GM18498 (cell line): ENCODE results near the gene MGLL.

Experiments used
- ATAC-seq: cut with Tn5 transposase; IDR thresholded peaks from one replicate; pipeline ENCODE4 v1.9.1; 2021; ENCODE audit warnings: mild to moderate bottlenecking, moderate library complexity; ENCODE audit not compliant: unreplicated experiment

Gene MGLL

DNA sequence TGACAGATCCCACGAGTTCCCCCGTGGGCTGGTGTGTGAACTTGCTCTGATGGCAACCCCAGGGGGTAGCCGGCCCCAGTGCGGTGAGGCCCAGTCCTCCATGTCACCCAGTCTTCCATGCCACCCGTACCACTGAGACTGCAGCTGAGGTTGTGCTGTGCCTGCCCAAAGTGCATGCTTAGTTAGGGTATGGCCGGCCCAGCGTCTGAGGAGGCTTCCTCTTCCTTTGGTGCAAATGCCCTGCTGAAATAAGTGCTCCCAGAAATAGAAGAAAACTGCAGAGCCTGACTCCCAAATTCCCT lies 31.5 kb downstream of the MGLL start:
- peak; percentile 23 for ATAC-seq

DNA sequence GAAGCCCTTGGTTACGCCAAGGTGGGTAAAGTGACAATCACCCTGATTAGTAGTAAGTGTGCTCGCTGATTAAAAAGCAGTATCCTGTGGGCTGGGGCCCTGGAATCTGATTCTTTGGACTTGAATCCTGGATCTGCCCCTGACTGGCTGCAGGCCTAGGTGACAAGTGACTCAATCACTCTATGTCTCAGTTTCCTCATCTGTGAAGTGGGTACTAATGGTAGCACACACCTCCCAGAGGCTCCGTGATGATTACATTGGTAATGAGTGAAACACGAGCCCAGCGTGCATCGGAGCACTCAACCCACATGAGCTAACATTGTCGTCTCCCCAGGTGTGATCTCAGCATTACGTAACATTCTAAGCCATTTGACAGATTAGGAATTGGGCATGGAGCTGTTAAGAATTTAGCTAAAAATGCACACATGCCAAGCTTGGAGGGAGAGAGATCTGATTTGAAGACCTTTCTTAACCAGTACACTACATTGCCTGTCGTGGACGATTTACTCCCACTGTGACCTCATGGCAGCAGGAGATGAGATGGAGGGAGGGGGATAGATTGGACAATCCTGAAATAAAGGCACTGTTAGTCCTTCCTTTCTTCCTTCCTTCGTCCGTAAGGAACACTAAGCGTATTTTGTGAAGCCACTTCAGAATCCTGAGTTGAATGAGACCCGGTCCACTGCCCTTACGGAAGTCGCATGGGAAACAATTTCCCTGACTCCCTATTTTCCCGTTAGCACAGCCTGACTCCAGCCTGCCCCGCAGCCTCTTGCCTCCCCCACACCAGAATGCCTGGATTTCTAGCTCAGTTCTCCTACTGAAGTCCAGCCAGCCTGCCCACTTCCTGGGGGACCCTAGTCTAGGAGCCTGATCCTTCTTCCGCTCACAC lies 32.1 kb downstream of the MGLL start:
- no peak for ATAC-seq

DNA sequence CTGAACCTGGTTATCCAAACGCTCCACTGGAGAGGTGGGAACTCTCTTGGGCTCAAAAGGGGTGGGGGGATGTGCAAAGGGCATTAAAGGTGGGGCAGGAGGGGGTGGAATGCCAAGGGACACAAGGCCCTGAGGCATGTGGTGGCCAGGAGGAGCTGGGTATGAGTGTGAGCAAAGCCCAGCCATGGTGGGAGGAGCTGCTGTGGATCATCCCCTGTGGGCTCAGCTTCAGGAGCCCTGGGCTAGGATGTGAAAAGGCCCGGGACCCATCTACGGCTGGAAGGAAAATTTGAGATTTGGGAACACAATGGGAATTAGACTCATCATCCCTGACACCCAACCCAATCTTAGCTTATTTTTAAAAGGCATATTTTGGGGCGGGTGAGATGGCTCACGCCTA lies 33.3 kb downstream of the MGLL start:
- ATAC-seq = no peak

DNA sequence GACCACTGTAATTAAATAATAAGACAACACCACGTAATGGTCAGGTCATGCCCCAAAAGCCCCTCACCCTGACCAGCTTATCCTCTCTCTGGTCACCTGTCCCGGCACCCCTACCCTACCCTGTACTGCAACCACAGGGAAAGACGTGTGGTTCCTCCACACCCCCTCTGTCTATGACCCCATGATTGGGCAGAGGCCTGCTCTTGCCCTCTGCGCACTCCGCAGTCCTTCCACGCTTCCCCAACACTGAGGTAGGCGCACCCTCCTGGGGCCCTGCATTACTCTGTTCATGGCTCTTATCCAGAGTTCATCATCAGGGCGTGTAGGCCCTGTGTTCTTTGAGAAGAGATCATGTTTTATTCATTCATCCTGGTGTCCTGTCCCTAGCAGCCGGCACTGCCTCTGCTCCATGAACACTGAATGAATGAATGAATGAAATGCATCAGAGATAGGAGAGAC lies 33.8 kb downstream of the MGLL start:
- no peak for ATAC-seq

DNA sequence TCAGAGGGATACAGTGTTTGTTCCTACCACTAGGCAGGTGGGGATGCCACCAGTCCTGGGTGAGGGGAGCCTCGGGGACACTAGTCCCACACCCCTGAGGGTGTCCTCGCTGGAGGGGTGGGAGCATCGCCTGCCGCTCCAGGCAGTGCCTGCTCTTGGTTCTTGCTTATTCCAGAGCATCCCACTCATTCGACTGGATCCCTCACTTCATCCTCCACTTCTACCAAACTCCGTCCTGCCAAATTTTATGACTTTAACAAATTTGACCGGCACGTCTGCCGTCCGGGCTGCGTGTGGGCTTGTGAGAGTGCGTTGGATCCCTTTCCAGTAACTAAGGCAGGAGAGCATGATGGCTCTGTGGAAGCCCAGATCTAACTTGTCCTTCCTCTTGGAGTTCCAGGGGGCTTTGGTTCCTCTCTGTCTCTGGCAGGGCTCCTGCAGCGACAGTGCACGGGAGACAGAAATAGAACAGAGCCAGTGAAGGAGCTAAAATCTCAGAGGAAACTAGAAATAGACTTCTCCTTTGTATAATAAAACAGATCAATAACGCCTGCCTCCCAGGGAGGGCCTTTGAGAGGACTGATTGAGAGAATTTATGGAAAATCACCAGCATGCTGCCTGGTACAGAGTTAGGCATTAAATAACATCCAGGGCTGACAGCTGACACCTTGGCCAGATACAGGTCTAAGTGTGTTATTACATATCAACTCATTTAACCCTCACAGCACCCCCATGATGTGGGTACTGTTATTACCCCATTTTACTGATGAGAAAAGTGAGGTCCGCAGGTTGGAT lies 34.5 kb downstream of the MGLL start:
- ATAC-seq = no peak

DNA sequence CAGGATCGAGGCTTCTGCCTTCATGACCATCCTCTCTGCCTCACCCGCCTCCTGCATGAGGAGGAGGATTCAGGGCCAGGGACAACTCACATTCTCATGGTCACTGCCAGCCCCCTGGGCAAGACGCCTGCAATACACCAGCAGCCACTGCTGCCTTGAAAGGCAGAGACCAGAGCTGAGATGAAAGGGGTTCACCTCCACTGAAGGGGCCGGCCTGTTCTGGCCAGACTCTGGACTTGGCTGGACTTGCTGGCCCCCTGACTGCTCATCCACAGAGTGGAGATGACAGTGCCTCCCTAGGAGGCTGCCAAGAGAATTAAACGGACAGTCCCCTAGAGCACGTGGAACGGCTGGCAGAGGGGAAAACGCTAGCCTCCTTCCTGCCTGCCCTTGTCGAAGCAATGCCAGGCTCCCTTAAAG lies 35.2 kb downstream of the MGLL start:
- ATAC-seq = no peak

DNA sequence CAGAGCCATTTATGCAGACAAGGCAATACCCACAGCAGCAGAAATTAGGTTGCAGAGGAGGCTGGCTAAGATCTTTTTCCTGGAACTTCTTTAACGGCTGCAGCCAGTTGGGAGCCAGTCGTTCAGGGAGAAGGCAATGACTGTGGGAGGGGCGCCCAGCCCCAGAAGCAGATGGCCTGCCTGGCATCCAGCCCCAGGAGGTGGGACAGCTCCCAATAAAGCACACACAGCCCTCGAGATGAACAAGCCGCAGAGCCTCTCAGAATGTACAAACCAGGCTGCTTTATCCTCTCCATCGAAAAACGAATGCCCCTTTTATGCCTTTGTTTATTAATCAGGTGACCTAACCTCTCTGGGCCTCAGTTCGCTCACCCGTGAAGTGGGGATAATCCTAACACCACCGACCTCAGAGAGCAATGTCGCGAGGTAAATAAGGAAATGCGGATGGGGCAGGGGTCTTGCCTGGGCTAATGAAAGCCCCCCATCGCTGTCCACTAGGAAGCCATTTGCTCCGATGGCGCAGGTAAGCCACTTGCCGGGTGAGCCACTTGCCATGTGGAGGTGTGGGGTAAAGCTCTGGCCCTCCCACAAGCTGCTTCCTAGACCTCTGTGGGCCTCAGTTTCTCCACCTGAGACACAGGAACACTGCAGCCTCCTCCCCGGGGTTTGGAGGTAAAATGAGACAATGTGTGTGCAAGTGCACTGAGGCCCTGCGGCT lies 35.8 kb downstream of the MGLL start:
- ATAC-seq = no peak

DNA sequence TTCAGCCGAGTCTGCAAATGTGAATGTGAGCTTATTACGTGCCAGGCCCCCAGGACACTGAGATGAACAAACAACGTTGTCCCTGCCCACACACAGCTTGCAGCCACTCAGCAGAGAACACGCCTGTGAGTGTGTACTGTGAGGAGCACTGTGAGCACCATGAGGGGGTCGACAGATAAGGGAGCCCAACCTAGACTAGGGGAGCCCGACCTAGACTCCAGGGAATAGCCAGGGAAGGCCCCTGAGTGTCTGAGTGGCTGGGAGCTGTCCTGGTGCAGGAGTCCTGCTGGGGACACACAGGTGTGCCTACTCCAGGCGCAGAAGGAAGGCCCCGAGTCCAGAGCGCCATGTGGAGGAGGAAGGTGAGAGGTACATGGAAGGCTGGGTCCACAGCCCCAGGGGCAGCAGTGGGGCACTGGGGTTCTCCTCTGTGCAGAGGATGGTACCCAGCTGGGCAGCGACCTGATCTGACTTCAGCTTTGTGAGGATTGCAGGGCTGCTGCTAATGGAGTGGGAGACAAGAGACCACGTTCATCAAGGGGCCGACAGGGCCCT lies 36.5 kb downstream of the MGLL start:
- ATAC-seq = no peak

DNA sequence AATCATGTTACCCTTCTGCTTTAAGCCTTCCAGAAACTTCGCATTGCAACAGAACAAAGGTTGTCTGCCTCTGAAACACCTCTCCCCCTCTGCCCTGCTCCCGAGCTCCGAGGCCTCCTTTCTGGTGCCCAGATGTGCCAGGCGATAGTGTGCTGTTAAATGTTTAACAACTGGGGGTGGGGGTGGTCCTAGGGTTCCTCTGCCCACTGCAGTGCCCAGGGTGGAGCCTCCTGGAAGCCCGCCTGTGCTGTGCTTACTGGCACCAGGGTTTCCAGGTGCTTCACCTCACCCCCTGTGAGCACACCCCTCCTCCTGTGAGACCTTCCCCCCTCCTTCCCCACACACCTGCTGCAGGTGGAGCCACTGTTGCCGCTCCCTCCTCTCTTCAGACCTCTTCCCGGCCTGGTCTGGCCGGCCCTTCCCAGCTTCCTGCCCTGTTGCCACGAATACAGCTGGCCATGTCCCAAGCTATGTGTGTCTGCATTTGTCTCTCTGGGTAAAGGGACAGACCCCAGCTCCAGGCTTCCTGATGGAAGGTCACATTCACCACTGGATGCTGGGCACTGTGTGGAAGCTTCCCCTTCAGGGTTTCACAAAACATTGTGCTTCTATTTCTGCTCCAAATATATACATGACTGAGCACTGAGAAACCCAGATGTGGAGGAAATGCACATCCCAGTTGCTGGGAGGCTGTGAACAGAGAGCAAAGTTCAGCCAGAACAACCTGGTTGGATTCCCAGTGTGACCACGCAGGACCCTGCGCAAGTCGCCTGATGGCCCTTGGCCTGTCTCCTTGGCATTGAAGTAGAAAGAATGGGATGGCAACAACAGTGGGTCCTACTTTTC lies 37.2 kb downstream of the MGLL start:
- no peak for ATAC-seq

DNA sequence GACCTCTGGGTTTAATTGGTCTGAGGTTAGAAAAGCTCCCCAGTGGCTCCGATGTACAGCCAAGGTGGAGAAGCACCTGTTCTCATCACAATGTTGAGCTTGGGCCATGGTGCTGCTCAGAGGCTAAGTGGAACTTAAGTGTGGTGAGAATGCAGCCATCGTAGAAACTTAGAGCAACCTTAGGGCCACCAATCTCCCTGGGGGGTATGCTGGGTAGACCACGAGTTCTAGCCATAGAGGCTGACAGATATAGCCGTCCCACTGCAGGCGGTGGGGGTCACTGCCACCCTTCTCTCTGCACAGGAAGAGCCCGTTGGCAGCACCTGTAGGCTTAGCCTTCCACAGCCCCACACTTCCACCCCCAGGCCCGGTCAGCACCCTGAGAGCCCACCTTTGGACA lies 38.0 kb downstream of the MGLL start:
- ATAC-seq = no peak

DNA sequence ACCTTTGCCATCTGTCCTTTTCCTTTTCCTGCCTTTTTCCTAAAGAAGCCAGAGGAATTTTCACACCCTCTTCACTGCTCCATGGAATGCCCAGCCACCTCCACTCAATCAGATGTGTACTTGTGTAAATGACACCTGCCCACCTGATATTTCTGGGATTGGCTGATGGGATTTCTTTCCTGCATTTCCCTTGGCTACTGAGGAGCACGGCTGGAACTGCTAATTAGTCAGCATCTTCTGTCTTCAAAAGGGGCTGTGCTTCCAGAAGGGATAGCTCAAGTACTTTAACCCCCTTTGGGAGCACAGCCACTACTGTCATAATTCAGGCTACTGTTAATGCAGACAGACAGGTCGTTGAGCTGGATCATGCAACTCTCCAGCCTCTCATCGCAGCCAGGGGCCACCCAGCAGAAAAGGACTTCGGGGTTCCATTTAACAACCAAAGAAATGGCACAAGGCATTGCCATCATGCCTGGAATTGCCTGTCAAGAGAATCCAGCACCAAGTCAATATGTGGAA lies 38.6 kb downstream of the MGLL start:
- ATAC-seq = no peak

DNA sequence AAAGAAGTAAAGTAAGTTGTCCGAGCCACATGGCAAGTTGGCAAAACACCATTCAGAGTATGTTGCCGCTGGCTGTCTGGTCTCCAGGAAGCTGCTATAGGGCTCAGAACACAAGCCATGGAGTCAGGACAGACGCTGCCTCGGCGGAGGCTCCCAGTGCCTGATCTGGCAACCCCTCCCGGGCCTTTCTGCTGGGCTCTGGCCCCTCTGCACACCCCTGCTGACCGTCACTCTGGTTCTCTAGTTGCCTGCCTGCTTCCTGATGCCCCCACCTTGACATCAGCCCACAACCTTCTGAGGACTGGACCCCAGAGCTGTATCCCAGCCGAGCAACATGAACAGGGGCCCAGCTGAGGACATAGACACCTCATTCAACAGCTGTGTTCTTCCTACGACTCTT lies 39.1 kb downstream of the MGLL start:
- no peak for ATAC-seq

DNA sequence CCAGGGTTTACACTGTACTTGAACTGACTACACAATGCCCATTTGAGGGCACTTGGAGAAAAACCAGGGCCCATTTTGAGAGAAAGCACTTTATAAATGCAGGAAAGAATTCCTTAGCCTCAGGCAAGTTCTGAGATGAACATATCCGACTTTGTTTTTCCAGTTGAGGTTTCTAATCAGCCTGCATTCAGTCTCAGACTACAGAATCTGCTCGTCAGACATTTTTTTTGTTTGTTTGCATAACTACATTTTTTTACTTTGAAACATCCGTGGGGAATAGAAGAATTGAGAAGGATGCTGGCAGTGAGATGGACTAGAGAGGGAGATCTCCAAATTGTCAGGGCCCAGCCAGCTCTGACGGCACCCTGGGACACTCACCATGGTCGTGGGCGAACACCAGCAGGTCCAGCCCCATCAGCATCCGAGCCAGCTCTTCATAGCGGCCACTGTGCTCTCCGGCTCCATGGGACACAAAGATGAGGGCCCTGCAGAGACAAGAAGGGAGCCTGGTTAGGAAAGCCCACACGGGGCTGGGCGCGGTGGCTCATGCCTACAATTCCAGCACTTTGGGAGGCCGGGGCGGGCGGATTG lies 40.8 kb downstream of the MGLL start:
- no peak for ATAC-seq

DNA sequence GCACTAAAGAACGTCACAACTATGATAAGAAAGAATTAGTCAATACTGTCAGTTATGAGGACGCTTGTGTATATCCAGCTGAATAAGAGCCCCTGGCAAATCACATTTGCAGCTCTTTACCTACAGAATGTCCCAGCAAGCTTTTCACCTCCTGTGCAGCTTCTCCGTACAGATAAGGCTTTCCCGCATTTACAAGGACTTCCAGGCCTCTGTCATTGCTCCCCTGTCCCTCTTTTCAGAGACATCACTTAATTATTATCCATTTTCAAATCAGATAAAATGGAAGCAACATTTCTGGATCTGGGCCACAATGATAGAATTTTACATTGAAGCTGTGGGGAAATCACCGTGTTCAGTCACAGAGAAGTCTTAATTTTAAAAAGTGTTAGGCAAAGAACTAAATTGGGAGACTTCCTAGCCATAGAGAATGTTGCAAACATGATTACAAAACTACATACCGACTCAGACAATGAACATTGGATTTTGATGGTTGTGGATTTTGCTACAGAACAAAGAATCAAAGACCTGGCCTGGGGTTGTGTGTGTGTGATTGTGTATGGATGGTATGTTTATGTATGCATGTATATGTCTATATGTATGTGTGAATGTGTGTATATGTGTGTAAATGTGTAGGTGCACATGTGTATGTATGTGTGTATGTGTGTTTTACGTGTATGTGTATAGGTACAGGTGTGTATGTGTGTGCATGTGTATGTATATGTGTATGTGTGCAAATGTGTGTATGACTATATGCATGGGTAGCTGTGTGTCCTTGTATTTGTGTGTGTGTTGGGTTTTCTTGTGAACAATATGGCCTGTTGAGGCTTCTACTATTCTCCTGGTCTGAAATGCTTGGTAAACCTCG lies 41.5 kb downstream of the MGLL start:
- ATAC-seq = no peak

DNA sequence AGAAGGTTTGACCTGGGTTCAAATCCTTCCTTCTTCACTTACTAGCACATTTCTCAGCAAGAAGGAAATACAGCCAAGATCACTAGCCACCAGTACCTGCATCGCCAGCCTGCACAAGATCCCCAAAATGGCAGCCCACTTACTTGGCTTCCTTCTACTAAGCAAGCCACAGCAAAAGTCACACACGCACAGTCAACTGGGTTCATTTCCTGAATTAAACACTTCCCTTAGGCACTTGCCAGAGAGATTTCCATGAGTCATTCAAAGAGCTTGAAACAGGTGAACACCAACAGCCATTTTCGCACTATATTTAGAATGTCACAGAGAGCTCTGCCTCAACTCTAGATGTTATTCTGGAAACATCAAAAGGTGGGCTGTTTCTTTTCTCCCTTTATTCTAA lies 42.6 kb downstream of the MGLL start:
- ATAC-seq = peak; percentile 49

DNA sequence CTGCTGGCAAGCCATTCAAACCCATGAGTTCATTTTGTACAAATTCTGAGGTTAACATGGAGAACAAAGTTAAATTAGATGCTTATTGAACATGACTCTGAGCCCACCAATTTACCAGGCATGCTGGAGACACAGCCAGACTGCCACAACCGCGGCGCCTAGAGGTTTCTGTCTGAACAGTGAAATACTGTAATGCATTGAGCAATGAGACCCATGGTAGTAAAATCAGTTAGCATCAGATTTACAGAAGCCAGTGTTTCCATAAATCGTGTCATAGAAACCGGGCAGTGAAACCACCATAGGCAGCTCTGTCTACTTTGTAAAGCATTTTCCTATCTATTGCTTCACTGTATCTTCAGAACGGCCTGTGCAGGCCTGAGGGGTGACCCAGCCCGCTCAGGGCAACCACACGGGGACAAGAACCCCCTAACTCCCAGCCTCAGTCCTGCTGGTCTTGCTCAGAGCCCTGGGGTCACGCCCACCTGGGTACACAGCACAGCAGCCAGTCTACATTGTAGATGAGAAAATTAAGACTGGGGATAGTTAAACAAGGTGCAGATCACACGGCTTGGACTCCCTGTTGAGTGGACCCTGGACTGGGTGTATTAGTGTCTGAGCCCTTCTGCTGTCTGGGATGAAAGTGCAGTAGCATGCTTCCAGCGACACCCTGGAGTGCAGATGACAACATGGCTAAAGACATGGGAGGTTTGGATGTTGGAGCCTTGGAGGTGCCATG lies 44.2 kb downstream of the MGLL start:
- ATAC-seq = no peak

DNA sequence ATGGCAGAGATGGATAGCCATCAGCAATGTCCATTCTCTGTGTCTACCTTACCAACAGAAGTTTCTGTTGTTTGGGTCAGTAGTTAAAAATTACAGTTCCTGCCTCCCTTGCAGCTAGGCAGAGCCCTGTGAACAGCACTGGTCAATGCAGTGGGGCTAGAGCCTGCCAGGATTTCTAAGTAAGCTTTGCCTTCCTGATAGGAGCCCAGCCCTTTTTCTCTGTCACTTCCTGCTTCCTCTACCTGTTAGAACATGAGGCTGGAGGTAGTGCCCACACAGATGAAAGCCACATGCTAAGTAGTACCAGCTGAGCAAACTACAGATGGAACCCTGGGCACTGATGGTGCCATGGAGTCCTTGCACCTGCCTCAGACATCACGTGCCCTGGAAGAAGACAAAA lies 45.0 kb downstream of the MGLL start:
- no peak for ATAC-seq

DNA sequence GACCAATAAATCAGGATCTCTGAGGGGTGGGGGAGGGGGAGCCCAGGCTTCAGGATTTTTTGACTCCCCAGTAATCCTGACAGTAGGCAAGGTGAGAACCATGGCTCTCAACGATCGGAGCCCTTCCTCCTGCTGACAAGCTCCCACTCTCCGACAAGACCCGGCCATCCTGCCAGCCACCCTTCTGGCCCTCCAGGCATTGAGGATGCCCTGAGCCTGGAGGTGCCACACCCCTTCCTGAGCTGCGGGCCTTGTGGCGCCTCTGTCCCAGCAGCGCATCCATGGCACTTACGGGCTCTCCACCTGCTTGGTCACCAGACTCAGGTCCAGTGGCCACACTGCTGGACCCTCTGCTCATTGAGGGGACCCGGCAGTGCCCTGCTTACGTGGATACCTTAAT lies 46.0 kb downstream of the MGLL start:
- no peak for ATAC-seq
